ENCODE data around the gene ZNF280A.
"Not testable (repeated sequence)": the region's sequence is repeated elsewhere in the genome, so short reads cannot be mapped to it uniquely, and the experiment has no call there.

ZNF280A gene

DNA sequence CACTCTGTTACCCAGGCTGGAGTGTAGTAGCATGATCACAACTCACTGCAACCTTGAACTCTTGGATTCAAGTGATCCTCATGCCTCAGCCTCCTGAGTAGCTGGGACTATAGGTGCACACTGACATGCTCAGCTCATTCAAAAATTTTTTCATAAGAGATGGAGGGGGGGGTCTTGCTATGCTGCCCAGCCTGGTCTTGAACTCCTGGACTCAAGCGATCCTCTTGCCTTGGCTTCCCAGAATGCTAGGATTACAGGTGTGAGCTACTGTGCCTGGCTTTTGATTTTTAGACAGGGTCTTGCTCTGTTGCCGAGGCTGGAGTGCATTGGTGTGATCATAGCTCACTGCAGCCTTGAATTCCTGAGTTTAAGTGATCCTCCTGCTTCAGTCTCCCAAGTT is 25.0 kb upstream of the ZNF280A start:
- DNase-seq (no peak), ATAC-seq (no peak)

DNA sequence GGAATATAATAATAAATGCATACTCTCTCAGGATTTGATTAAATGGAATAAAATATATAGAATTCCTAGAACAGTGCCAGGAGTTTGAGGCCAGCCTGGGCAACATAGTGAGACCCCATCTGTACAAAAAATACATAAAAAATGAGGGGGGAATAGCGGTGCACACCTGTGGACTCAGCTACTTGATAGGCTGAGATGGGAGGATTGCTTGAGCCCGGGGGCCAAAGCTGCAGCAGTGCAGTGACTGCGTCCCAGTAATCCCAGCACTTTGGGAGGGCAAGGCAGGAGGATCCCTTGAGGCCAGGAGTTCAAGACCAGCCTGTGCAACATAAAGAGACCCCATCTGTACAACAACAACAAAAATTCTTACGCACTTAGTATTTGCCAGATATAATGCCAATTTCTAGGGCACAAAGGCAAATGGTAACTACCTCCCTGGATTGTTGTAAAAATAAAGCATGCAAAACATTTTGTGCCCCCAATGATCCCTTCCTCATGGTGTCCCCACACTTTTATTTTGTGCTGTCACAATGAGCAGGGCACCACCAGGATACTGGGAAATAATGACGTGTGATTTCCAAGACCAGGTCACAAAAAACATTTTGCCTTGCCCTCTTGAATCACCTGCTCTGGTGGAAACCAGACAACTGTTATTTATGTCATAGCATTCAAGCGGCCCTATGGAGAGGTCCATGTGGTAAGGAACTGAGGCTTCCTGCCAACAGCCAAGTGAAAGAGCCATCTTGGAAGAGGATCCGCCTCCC is 18.3 kb upstream of the ZNF280A start:
- DNase-seq (no peak), ATAC-seq (no peak)

GRCh38 chr22:22536916-22537315 is 16.8 kb upstream of the ZNF280A start:
- no peak for ATAC-seq

GRCh38 chr22:22536515-22536914 is 16.4 kb upstream of the ZNF280A start:
- ATAC-seq: no peak
- DNase-seq: no peak

More at GRCh38 chr22:22536916-22537315, 16.8 kb upstream of the ZNF280A start:
- DNase-seq: no peak

- DNase-seq (no peak), ATAC-seq (no peak)
Measured at GRCh38 chr22:22535662-22536061, 15.6 kb upstream of the ZNF280A start.

- ATAC-seq: no peak
- no peak for DNase-seq
Measured at GRCh38 chr22:22534604-22535415, 14.7 kb upstream of the ZNF280A start.

- no peak for DNase-seq
- ATAC-seq: no peak
Measured at GRCh38 chr22:22533863-22534262, 13.8 kb upstream of the ZNF280A start.

DNA sequence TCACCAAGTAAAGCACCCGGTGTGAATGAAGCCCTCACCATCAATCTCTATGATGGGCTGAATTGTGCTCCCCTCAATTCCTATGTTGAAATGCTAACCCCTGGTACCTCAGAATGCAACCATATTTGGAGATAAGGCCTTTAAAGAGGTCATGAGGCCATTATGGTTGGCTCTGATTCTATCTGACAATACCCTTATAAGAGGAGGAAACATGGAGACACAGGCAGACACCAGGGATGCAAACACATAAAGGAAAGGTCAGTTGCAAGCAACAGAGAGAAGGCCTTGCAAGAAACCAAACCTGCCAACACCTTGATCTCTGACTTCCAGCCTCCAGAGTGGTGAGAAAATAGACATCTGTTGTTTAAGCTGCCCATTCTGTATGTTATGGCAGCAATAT is 13.3 kb upstream of the ZNF280A start:
- DNase-seq (no peak), ATAC-seq (no peak)

- ATAC-seq, DNase-seq: not testable (repeated sequence)
Measured at GRCh38 chr22:22532547-22533071, 12.5 kb upstream of the ZNF280A start.

DNA sequence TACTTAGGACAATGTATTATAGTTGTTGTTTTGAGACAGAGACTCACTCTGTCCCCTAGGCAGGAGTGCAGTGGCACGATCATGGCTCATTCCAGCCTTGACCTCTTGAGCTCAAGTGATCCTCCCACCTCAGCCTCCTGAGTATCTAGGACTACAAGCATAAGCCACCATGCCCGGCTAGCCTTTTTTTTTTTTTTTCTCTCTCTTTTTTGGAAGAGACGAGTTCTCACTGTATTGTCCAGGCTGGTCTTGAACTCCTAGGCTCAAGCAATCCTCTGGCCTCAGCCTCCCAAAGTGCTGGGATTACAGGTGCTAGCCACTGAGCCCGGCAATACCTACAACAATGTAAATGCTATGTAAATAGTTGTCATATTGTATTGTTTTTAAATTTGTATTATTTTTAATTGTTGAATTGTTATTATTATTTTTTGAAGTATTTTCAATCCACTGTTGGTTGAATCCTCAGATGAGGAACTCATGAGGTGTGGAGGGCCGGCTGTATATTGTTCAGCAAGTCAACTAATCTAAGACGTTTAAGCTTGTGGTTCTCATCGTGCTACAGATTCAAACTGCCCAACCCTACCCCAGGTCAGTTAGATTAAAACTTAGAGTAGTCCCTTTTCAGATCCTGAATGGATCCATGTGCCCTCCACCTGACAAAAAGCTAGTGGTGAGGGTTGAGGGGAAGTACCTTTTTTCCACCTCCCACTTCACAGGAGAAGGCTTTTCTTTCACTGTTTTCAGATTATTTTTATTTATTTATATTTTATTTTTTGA is 11.9 kb upstream of the ZNF280A start:
- DNase-seq (no peak), ATAC-seq (no peak)

DNA sequence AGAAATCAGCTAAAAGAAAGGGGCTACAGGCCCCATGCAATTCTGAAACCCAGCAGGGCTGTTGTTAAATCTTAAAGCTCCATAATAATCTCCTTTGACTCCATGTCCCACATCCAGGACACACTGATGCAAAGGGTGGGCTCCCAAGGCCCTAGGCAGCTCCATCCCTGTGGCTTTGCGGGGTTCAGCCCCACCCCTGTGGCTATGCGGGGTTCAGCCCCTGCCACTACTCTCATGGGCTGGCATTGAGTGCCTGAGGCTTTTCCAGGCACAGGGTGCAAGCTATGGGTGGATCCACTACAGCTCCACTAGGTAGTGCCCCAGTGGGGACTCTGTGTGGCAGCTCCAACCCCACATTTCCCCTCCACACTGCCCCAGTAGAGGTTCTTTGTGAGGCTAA is 8.7 kb upstream of the ZNF280A start:
- DNase-seq: no peak
- no peak for ATAC-seq

DNA sequence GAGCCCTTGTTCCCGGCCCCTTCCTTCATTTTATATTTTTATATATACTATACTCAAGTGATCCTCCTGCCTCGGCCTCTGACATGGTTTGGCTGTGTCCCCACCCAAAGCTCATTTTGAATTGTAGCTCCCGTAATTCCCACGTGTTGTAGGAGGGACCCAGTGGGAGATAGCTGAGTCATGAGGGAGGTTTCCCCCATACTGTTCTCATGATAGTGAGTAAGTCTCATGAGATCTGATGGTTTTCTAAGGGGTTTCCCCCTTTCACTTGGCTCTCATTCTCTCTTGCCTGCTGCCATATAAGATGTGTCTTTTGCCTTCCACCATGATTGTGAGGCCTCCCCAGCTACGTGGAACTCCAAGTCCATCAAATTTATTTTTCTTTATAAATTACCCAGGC is 7.2 kb upstream of the ZNF280A start:
- DNase-seq (no peak), ATAC-seq (no peak)

DNA sequence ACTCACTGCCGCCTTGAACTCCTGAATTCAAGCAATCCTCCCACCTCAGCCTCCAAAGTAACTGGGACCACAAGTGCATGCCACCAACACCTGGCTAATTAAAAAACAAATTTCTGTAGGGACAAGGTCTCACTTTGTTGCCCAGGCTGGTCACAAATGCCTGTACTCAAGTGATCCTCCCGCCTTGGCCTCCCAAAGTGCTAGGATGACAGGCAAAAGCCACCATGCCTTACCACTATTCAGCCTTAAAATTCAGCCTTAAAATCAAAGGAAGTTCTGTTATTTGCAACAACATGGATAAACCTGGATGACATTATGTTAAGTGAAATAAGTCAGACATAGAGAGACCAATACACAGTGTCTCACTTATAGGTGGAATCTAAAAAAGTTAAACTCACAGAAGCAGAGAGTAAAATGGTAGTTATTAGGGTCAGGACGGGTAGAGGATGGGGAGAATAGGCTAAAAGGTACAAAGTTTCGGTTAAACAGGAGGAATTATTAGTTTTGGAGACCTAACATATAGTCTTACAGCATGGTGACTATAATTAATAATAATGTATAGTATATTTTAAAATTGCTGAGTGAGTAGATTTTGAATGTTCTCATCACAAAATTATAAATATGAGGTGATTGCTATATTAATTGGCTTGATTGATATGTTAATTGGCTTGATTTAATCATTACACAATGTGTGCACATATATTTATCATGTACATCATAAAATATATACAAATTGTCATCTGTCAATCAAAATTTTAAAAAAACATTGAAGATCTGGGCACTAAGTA is 6.2 kb upstream of the ZNF280A start:
- ATAC-seq: no peak
- no peak for DNase-seq

DNA sequence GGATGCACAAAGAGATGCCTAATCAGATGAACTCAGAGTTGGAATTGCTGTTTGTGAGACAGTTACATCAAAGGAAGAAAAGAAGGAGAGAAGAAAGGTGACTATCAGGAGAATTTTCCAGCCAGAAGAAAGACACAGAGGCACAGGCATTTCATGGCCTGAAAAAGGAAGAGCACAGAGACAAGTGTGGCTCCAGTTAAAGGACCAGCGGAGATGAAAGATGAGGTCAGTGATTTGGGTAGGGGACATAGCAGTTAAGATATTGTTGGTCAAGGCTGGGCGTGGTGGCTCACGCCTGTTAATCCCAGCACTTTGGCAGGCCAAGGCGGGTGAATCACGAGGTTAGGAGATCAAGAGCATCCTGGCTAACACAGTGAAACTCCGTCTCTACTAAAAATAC is 3.4 kb upstream of the ZNF280A start:
- ATAC-seq (no peak), DNase-seq (no peak)

- ATAC-seq (no peak), DNase-seq (no peak)
Measured at GRCh38 chr22:22521631-22522030, 1.6 kb upstream of the ZNF280A start.

- no peak for DNase-seq
Measured at GRCh38 chr22:22520667-22521602, 865 bp upstream of the ZNF280A start.

GRCh38 chr22:22519591-22519990 is 479 bp downstream of the ZNF280A start:
- ATAC-seq (no peak), DNase-seq (no peak)

More at GRCh38 chr22:22520667-22521602, 865 bp upstream of the ZNF280A start:
- no peak for ATAC-seq

DNA sequence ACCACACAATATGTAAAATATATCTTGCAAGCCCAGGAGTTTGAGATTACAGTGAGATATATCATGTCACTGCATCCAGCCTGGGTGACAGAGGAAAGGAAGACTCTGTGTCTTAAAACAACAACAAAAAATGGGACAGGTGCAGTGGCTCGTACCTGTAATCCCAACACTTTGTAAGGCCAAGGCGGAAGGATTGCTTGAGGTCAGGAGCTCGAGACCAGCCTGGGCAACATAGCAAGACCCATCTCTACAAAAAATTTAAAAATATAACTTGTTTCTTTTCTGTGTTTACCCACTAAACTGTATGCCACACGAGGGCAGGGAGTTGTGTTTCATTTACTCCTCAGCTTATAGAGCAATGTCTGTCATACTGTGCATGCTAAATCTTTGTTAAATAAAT is 3.1 kb downstream of the ZNF280A start:
- ATAC-seq (no peak), DNase-seq (no peak)

- no peak for DNase-seq
- no peak for ATAC-seq
Measured at GRCh38 chr22:22515890-22516289, 4.2 kb downstream of the ZNF280A start.

DNA sequence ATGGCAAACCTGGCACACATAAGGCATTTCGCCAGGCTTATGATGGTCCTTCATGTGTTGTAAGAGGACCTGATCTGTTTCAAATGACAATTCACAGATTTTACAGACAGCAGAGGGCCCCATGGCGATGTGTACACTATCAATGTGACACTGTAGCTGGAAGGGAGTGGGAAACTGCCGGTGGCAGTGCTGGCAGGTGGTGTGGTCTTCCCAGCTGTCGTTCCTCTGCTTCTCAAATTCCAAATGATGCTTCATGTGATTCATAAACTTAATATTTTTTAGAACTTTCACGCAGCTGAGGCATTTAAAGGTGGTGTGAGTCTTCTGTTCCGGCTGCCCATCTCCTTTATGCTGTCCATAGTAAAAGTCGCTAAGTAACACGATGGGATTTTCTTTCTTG is 5.6 kb downstream of the ZNF280A start:
- not testable (repeated sequence) for DNase-seq, ATAC-seq

Measured in stimulated activated naive CD8-positive, alpha-beta T cell treated with anti-CD3 and anti-CD28 coated beads, Interleukin-15, Interleukin-2, amounts not matched to agents 100 U/mL and 50 U/mL, for 24 hours (primary cell).